Thyroid gland (tissue), 4 donors: ENCODE results near the gene APP.

ENCODE experiments used
- CTCF ChIP-seq, 6 experiments: fragments of 200-600 bp in 3 of 6; fragments of 450-650 bp in 3 of 6; sonication (generic) in 3 of 6; IDR thresholded peaks; one replicate each; pipeline ENCODE4 v1.5.1; 2016 to 2019; ENCODE audit warnings: antibody characterized with exemption in 6 of 6, mild to moderate bottlenecking in 2 of 6, inconsistent platforms in 1 of 6, moderate library complexity in 1 of 6
- POLR2A ChIP-seq, 2 donors: fragments of 450-650 bp; IDR thresholded peaks; one replicate each; pipeline ENCODE4 v1.6.1; 2017; ENCODE audit warnings: antibody characterized with exemption in 2 of 2, mild to moderate bottlenecking in 2 of 2, moderate library complexity in 1 of 2

- no peak for TF ChIP-seq CTCF (IDR thresholded peaks at IDR 0.05)
- no peak for TF ChIP-seq POLR2A (IDR thresholded peaks at IDR 0.05)
These were observed 909 bp upstream of the APP start for GRCh38 chr21:26171258-26172100.
